Colonic mucosa (tissue), 4 donors: Measurements from ENCODE around the gene DOCK10. TPM values are rescaled to one million over a fixed set of nuclear protein-coding genes. Genes with fewer than 3 reads are reported as not detected.

Experiments
- DNase-seq: peaks from one replicate; pipeline ENCODE4 v3.0.0-alpha.2; 2020
- H3K27ac ChIP-seq: fragments of 200-600 bp; one replicate; pipeline ENCODE4 v1.8.0; 2021
- H3K27me3 ChIP-seq: fragments of 200-600 bp; one replicate; pipeline ENCODE4 v1.8.0; 2021
- H3K36me3 ChIP-seq: fragments of 200-600 bp; one replicate; pipeline ENCODE4 v1.8.0; 2021
- H3K4me1 ChIP-seq: fragments of 200-600 bp; one replicate; pipeline ENCODE4 v1.8.0; 2021; ENCODE audit warnings: mild to moderate bottlenecking
- H3K4me3 ChIP-seq: fragments of 200-600 bp; one replicate; pipeline ENCODE4 v1.8.0; 2021
- H3K9ac ChIP-seq, 2 donors: one replicate each; pipeline ENCODE4 v1.7.0; 2013; ENCODE audit warnings: control low read depth in 2 of 2, low read depth in 2 of 2, low read length in 2 of 2
- H3K9me3 ChIP-seq: fragments of 200-600 bp; one replicate; pipeline ENCODE4 v1.8.0; 2021
- CTCF ChIP-seq: fragments of 200-600 bp; IDR thresholded peaks from one replicate; pipeline ENCODE4 v1.8.0; 2022; ENCODE audit warnings: antibody characterized with exemption, mild to moderate bottlenecking
- intact Hi-C: fragments of 100-400 bp; cut with DNase I; formaldehyde crosslinking; loops from one replicate; pipeline ENCODE4 v1.14.1; 2022
- total RNA-seq, 2 donors: library from RNA; stranded (reverse); fragmentation: NEBNext Ultra II Directional in 1 of 2; extraction: Animal tissue kit (Norgen Biotek cat#: 25700) in 1 of 2; gene quantifications; one replicate each; pipeline ENCODE4 v1.2.1, GENCODE V29; 2021
- donor health status: healthy.
- donor health status: DM: no; HTN: no; CAD: no.
- donor health status: DM: no; HTN: no; CAD: no.

The DOCK10 gene
- total RNA-seq, 2 donors from 2014 or later = 13.5 to 17.4 TPM

GRCh38 chr2:224954980-224955379 is 87.3 kb downstream of the DOCK10 start:
- DNase-seq = no peak
- intact Hi-C loops = no loop called here
- TF ChIP-seq CTCF = no peak

DNA sequence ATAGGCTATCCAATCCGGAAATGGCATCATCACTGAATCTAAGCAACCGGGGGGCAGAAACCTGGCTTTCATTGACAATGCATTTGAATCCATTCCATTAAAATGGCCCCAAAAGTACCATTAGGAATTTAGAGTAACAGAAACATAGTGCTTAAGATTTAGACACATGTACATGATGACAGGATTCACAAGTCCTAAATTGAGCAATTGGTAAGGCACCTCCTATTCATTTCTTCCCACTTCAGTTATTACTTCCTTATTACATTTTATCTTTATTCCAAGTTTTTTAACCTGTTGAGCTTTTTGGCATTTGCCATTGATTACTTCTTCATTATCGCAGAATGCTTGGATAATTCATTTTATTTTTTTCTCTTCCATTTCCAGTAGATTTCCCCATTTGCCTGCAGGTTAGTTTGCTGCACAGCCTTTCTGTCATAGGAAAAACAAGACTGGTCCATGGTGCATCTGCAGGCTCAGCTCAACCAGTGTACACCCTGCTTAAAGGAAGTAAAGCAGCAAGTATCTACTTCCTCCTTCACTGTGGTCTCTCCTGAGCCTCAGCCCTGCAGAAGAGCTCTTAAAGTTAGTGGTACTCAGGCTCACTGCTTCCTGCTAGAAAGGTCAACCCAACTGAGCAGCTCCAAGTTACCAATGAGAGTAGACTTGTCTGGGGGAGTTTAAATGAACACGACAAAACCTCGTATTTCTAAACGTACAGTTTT is 89.2 kb downstream of the DOCK10 start:
- DNase-seq = peak; percentile 53
- Histone ChIP-seq H3K36me3 (no peaks in the 10 kb centered on the region), H3K27me3 (no peaks in the 10 kb centered on the region), H3K9ac (no peak overlapping the region), H3K9me3 (no peaks in the 10 kb centered on the region), H3K4me3 (no peak overlapping the region), H3K27ac (no peak overlapping the region), H3K4me1 (peaks cover 8% of the 10 kb centered on the region)
- intact Hi-C loops = no loop called here
- TF ChIP-seq CTCF = no peak

More at GRCh38 chr2:224954980-224955379, 87.3 kb downstream of the DOCK10 start:
- Histone ChIP-seq H3K4me3 (no peak overlapping the region), H3K27me3 (no peaks in the 10 kb centered on the region), H3K9ac (no peak overlapping the region), H3K9me3 (no peaks in the 10 kb centered on the region), H3K27ac (no peak overlapping the region), H3K4me1 (peaks cover 9% of the 10 kb centered on the region), H3K36me3 (no peaks in the 10 kb centered on the region)

DNA sequence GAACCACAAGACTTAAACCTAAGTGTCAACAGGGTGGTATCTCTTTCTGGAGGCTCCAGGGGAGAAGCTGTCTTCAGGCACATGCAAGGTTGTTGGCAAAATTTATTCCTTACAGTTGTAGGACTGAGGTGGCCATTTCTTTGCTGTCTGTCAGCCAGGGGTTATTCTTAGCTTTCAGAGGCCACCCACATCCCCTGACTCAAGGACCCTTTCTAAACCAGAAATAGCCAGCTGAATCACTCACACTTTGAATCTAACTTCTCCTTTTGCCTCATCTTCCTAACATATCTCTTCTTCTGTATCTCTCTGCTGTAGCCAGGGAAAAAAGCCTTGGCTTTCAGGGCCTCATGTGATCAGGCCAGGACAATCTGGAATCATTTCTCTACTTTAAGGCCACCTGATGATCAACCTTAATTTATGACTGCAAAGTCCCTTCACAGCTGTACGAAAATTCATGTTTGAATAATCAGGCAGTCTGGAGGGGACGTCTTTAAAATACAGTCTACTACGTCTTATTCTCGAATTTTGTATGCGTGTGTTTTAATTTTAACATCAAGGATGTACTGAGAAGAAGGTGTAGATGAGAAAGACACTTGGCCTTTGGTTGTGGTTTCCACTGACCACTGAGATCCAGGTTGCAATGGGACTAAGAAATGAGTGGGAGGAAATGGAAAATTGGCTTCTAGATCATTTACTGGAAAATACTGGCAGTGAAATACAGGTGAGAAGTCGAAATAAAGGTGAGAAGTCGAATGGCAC is 90.4 kb downstream of the DOCK10 start:
- TF ChIP-seq CTCF = no peak
- no peak overlapping the region for H3K4me3 ChIP-seq
- intact Hi-C loops = no loop called here
- no peaks in the 10 kb centered on the region for H3K36me3 ChIP-seq
- no peaks in the 10 kb centered on the region for H3K4me1 ChIP-seq
- H3K9ac ChIP-seq = no peak overlapping the region
- no peaks in the 10 kb centered on the region for H3K9me3 ChIP-seq
- H3K27ac ChIP-seq = no peak overlapping the region
- DNase-seq = no peak
- H3K27me3 ChIP-seq = no peaks in the 10 kb centered on the region

GRCh38 chr2:224948859-224949258 is 93.4 kb downstream of the DOCK10 start:
- no peak for TF ChIP-seq CTCF
- DNase-seq = no peak
- no peak overlapping the region for H3K9ac ChIP-seq
- no peak overlapping the region for H3K27ac ChIP-seq
- intact Hi-C loops = no loop called here
- no peaks in the 10 kb centered on the region for H3K4me1 ChIP-seq
- H3K36me3 ChIP-seq = no peaks in the 10 kb centered on the region
- no peak overlapping the region for H3K4me3 ChIP-seq
- no peaks in the 10 kb centered on the region for H3K27me3 ChIP-seq
- no peaks in the 10 kb centered on the region for H3K9me3 ChIP-seq

DNA sequence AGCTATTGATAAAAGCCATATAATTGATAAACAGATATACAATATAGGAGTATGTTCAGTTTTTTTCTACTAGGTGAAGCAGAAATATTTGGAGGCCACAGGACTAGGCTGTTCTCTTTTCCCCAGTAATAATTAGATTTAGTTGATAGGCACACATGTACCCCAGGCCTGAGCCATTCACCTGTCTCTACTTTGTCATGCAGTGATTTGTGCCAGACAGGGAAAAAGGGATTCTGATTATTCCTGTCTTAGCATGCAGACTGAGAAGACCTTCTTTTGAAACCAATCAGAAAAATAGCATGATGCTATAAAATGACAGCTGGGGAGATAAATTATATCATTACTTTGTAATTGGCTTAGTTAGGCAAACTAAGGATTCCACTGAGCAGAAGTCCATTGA is 94.3 kb downstream of the DOCK10 start:
- no peak for TF ChIP-seq CTCF
- no peaks in the 10 kb centered on the region for H3K36me3 ChIP-seq
- no peak for DNase-seq
- no peak overlapping the region for H3K27ac ChIP-seq
- no peak overlapping the region for H3K9ac ChIP-seq
- H3K4me1 ChIP-seq = no peaks in the 10 kb centered on the region
- no peaks in the 10 kb centered on the region for H3K9me3 ChIP-seq
- no peak overlapping the region for H3K4me3 ChIP-seq
- H3K27me3 ChIP-seq = no peaks in the 10 kb centered on the region
- intact Hi-C loops = no loop called here
